Psoas muscle (tissue), 8 donors: ENCODE data around the gene WWOX. TPM values are rescaled to one million over a fixed set of nuclear protein-coding genes. Genes with fewer than 3 reads are reported as not detected.

ENCODE experiments used
- ATAC-seq, 4 donors: fragments of 200-7000 bp; cut with Tn5 transposase; one replicate each; pipeline ENCODE4 v1.9.1; 2020; ENCODE audit warnings: moderate library complexity in 3 of 4, mild to moderate bottlenecking in 2 of 4
- DNase-seq, 2 donors: peaks; one replicate each; pipeline ENCODE4 v3.0.0-alpha.2; 2020
- H3K27ac ChIP-seq: fragments of 200-600 bp; one replicate; pipeline ENCODE4 v1.8.0; 2022
- H3K27me3 ChIP-seq, 3 donors: fragments of 200-600 bp in 1 of 3; one replicate each; pipeline versions ENCODE4 v1.6.1 to v1.8.0; 2013 to 2022; ENCODE audit warnings: low read length in 2 of 3, mild to moderate bottlenecking in 2 of 3, moderate library complexity in 1 of 3; ENCODE audit not compliant: insufficient read depth in 3 of 3
- H3K36me3 ChIP-seq, 2 donors: fragments of 200-600 bp in 1 of 2; one replicate each; pipeline versions ENCODE4 v1.6.1 to v1.8.0; 2013 to 2022; ENCODE audit warnings: low read depth in 1 of 2, mild to moderate bottlenecking in 1 of 2, moderate library complexity in 1 of 2; ENCODE audit not compliant: insufficient read depth in 1 of 2
- H3K4me1 ChIP-seq: fragments of 200-600 bp; one replicate; pipeline ENCODE4 v1.8.0; 2022
- H3K4me3 ChIP-seq: fragments of 200-600 bp; one replicate; pipeline ENCODE4 v1.8.0; 2022; ENCODE audit warnings: mild to moderate bottlenecking
- H3K9me3 ChIP-seq: fragments of 200-600 bp; one replicate; pipeline ENCODE4 v1.8.0; 2022
- CTCF ChIP-seq: fragments of 200-600 bp; IDR thresholded peaks from one replicate; pipeline ENCODE4 v1.8.0; 2022; ENCODE audit warnings: antibody characterized with exemption
- WGBS, 3 donors: extraction: QIAGEN DNeasy Blood & Tissue Kit; methylation state at CpG; one replicate each; pipeline versions ENCODE4 v1.1.6 to v1.1.7; 2013; 5-methylcytosine and 5-hydroxymethylcytosine counted together
- intact Hi-C, 2 donors: fragments of 100-400 bp; cut with DNase I; formaldehyde crosslinking; loops; one replicate each; pipeline versions ENCODE4 v1.11.0 to v1.14.2; 2022
- polyA plus RNA-seq, 3 donors: library from polyadenylated mRNA; stranded (reverse); fragments of 200-250 nt; gene quantifications; one replicate each; pipeline ENCODE4 v1.2.3, GENCODE V29; 2013
- total RNA-seq, 4 donors: library from RNA; stranded (reverse); fragmentation: NEBNext Ultra II Directional in 2 of 4; extraction: Animal tissue kit (Norgen Biotek cat#: 25700) in 2 of 4; gene quantifications; one replicate each; pipeline versions ENCODE4 v1.2.1 to v1.2.4, GENCODE V29; 2021 to 2023
- donor health status: healthy with polysubstance abuse.
- donor health status: DM: no; HTN: no; CAD: no; lungs with moderate emphysema.
- donor health status: Bipolar disorder and iron deficiency.
- donor health status: healthy.
- donor health status: DM: yes; HTN: yes; CAD: no.
- donor health status: DM: no; HTN: no; CAD: no.
- donor health status: DM: no; HTN: no; CAD: no.
- donor health status: DM: yes; HTN: yes; CAD: no.

The WWOX gene
- total and polyA plus RNA-seq, 7 donors, result 3.1 to 6.6 (median 5.0) TPM

- DNase-seq, result no peak
- no peaks in the 10 kb centered on the region for H3K9me3 ChIP-seq
- H3K27ac ChIP-seq, result no peak overlapping the region
- H3K36me3 ChIP-seq, result peaks cover 0 to 3% of the 10 kb centered on the region in 2 donors
- no peaks in the 10 kb centered on the region for H3K4me1 ChIP-seq
- intact Hi-C loops, result loop anchor here in 1 of 2 donors (5.0 kb wide), 2 partner anchors 50 to 315 kb away; no protein-coding TSS in a partner anchor
- no peaks in the 10 kb centered on the region for H3K27me3 ChIP-seq
- 56 to 65% (median 57%) methylated on average over 6 of the region's 6 CpGs for WGBS, 3 donors
- H3K4me3 ChIP-seq, result no peak overlapping the region
- TF ChIP-seq CTCF, result peak; percentile 77
- no peak for ATAC-seq
Observed at GRCh38 chr16:78437352-78437968, 338.0 kb downstream of the WWOX start.

- Histone ChIP-seq H3K9me3 (no peaks in the 10 kb centered on the region), H3K27me3 (no peaks in the 10 kb centered on the region), H3K36me3 (no peaks in the 10 kb centered on the region), H3K4me3 (no peak overlapping the region), H3K4me1 (no peaks in the 10 kb centered on the region), H3K27ac (no peak overlapping the region)
- DNase-seq (no peak), ATAC-seq (no peak)
- 72 to 80% (median 75%) methylated on average over 4 of the region's 4 CpGs for WGBS, 3 donors
- intact Hi-C loops, result loop anchor here in 1 of 2 donors (5.0 kb wide), 2 partner anchors 49 to 316 kb away; no protein-coding TSS in a partner anchor
- TF ChIP-seq CTCF, result no peak
Observed at GRCh38 chr16:78438219-78438618, 338.8 kb downstream of the WWOX start.

- no peak for TF ChIP-seq CTCF
Observed at GRCh38 chr16:78438632-78439031, 339.2 kb downstream of the WWOX start.

GRCh38 chr16:78439646-78440045 is 340.2 kb downstream of the WWOX start:
- ATAC-seq (no peak), DNase-seq (no peak)
- Histone ChIP-seq H3K27ac (no peak overlapping the region), H3K36me3 (no peaks in the 10 kb centered on the region), H3K4me1 (no peaks in the 10 kb centered on the region), H3K27me3 (no peaks in the 10 kb centered on the region), H3K4me3 (no peak overlapping the region), H3K9me3 (no peaks in the 10 kb centered on the region)
- intact Hi-C loops, result loop anchor here (5.0 kb wide), 3 partner anchors 48 to 317 kb away; no protein-coding TSS in a partner anchor
- WGBS, 3 donors, result 95 to 98% (median 97%) methylated on average over 2 of the region's 2 CpGs
- no peak for TF ChIP-seq CTCF

More at GRCh38 chr16:78438632-78439031, 339.2 kb downstream of the WWOX start:
- Histone ChIP-seq H3K4me1 (no peaks in the 10 kb centered on the region), H3K36me3 (no peaks in the 10 kb centered on the region), H3K4me3 (no peak overlapping the region), H3K27ac (no peak overlapping the region), H3K27me3 (no peaks in the 10 kb centered on the region), H3K9me3 (no peaks in the 10 kb centered on the region)
- WGBS, 3 donors, result 65 to 69% (median 66%) methylated on average over 13 of the region's 13 CpGs
- DNase-seq, result no peak
- intact Hi-C loops, result loop anchor here in 1 of 2 donors (5.0 kb wide), 2 partner anchors 49 to 316 kb away; no protein-coding TSS in a partner anchor
- no peak for ATAC-seq
